SIG-M5 (cell line): Measurements from ENCODE around the gene SLC23A3.
A peak's percentile ranks its signal among the peaks of the same experiment; 100 is the strongest.

Experiments used
- DNase-seq: peaks from one replicate; lab custom pipeline; 2025; lab: John Stamatoyannopoulos, UW

Gene SLC23A3

GRCh38 chr2:219142329-219142728 is 27.5 kb downstream of the SLC23A3 start:
- no peak for DNase-seq

DNA sequence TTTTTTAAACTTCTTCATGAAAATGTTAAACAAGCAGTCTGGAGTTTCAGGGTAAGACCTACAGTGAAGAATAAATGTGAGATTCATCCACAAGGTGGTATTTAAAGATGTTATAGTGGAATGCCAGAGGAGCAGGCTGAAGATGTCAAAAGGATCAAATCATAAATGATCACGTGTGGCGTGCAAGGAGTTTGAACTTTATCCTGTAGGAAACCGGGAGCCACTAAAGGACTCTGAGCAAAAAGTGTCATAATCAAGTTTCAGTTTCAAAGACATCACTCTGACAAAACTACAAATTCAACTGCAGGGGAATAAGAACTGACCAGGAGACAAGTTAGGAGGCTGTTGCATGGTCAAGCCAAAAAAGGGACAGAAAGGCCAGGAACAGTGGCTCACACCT is 29.1 kb downstream of the SLC23A3 start:
- DNase-seq, result no peak

- DNase-seq, result peak; percentile 87
Observed at GRCh38 chr2:219133976-219134375, 35.9 kb downstream of the SLC23A3 start.

GRCh38 chr2:219131744-219132143 is 38.1 kb downstream of the SLC23A3 start:
- no peak for DNase-seq

DNA sequence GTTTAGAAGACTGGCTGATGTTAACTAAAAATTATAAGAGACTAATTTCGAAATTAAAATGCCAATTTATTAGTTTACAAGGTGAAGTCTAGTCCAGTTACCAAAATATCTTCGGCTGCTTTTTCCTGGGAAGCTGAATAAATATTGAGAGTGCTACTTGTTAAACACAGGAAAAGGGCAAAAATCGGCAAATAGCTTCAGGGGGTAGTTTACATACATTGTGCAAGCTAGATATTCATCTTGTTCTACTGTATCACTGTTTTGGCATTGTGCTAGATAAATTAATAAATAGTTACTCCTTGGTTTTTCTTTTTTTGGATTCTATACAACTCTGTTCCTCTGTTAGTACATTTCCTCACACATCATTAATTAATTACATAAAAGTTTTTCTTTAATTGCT is 38.5 kb downstream of the SLC23A3 start:
- DNase-seq, result no peak

DNA sequence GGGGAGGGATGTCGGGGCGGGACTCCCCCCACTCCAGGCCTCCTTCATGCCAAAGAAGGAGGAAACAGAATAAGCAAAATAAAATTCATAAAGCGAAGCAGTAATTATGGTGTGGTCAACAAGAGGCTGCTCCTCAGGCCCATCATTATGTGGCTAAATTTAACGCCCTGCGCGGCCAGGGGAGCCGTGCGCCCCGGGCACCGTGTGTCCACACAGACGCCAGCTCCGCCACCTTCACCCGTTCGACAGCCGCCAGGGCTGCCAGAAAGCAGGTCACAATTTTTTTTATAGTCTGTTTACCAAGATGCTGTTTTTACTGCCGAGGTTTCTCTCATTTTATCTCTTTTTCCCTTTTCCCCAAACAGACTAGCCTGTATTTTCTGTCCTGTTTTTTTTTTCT is 40.2 kb downstream of the SLC23A3 start:
- no peak for DNase-seq

GRCh38 chr2:219128396-219128795 is 41.4 kb downstream of the SLC23A3 start:
- no peak for DNase-seq

DNA sequence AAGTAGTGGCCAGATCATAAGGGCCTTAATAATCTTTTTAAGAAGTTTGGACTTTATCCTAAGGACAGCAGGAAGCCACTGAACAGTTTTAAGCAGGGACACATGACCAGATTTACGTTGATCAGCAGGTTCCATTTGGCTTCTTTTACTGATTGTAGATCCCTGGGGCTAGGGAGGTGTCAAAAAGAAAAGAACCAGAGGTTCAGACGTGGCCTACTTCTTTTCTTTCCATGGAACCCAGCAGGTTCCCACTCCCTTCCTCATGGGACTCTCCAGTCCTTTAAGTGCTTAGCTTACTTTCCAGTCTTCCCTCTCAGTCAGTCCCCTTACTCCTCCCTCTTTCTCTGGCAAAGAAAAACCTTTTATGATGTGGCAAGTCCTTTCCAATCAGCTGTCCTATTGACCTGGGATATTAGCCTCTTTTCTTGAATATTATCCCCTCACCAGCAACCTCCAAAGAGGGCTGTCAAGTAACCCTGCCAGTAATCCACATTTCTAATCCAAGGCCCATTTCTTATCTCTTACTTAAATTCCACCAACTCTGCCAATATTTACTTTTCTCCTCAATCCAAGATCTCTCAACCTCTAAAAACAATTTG is 42.7 kb downstream of the SLC23A3 start:
- no peak for DNase-seq

DNA sequence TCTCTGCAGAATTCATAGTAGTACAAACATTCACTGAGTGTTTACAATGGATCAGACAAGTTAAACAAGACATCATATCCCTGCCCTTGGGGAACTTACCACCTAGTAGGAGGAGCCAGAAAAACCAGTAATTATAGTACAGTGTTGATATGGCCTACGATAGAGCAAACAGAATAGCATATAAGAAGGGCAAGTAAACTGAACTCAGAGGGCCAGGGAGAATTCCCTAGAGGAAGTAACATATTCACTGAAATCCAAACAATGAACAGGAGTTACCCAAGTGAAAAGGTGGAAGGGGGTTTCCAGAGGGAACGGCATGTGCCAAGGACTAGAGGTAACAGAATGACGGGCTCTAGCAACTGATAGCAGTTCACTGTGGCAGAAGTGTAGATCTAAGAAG is 43.3 kb downstream of the SLC23A3 start:
- no peak for DNase-seq

DNA sequence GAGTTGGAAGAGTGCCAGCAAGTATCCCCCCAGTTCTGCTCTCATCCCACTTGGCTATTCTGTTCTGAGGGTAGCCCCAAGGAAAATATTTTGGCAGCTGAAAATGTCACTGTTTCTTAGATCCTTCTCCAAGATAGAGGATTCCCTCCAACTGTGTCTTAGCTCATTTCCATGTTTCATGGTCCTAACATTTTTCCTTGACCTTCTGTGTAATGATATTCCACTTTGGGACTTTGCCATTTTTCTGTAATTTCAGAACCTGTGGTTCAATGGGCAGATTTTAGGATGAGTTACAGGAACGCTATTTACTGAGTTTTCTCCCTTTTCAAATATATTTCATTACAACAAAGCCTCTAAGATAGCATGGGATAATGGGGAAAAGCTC is 44.0 kb downstream of the SLC23A3 start:
- no peak for DNase-seq

DNA sequence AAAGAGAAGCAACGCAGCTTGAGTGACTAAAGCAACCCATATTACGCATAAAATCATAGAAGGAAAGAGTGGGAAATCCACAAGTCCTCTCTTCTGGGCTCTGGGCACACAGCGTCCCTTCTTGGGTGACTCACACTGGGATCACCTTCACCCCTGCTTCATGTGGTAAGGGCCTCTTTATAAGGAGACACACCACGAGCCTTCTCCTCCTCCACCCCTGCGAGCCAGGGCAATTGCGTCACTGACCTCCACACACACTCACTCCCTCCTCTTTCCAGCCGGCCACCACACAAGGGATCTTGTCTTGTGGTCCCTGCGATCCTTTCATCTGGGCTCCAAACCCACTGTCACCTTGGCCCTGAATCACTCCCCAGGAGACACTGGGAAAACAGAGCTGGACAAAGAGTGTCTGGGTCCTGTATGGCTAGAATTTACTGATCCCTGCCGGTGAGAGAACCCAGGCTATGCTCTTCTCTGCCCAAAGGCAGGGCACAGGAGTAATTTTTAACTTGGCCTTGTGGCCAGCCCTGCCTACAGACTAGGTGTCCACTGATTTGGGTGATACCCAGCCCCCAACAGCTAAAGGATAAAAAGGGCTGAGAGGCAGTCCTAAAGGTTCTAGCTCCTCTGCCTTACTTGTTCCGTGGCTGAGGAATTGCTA is 44.5 kb downstream of the SLC23A3 start:
- DNase-seq, result no peak

DNA sequence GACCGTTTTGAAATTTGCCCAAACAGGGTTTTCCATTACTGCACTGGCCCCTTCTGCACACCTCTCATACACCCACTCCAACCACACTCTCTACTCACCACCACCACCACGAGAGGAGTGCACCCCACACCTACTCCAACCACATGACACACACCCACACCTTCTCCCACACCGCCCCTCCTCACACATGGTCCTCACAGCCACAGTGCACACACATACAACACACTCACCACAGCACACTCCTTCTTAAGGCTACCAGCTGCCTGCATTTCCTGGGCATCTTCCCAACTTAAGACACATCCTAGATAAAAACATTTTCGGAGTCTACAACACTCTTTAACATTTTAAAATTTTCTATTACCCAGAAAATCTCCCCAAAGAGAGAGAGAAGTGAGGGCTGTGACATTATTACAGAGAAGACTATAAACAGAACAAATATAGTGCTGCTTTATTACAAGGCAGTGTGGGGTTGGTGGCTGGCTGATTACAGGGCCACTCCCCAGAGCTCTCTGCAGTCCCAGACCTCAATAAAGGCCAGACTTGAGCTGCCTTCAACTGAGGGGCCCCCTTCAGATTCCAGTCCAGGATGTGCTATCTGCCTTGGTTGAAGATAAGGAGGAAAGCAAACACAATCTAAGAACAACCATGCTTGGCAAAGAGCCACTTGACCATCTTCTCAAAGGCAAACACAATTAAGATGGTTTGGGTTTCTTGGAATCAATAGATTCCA is 45.3 kb downstream of the SLC23A3 start:
- DNase-seq, result no peak

GRCh38 chr2:219123356-219124135 is 46.3 kb downstream of the SLC23A3 start:
- DNase-seq, result no peak

DNA sequence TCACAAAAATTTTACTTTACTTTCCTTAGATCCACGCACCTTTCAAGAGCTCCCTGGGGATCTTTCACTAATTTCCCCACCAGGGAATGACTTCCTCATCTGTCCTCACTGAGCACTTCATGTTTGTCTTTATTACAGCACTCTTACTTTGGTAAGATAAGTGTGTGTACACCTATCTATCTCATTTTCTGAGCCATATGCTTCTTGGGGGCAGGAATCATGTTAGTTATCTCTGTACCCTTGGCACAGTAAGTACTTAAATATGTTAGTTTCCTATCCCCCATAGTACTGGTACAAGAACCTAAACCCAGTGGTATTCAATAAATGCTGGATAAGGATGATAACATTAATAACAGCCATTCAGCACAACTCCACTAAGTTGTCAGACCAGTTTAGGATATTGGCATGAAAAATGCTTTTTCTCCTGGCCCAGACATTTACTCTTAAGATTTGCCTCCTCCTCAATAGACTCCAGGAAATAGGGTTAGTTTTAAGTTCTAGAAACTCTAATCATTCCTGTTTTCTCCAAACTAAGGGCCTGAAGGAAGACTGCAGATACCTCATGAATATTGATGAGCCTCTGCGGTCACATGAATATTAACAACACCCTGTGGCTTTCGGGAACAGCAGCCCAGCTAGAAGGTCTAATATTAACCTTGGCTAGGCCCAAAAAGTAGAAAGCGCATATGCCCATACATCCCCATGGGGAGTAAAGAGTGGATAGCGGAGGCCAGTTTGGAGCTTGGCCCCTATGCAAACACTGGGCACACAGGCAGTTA is 47.4 kb downstream of the SLC23A3 start:
- no peak for DNase-seq

DNA sequence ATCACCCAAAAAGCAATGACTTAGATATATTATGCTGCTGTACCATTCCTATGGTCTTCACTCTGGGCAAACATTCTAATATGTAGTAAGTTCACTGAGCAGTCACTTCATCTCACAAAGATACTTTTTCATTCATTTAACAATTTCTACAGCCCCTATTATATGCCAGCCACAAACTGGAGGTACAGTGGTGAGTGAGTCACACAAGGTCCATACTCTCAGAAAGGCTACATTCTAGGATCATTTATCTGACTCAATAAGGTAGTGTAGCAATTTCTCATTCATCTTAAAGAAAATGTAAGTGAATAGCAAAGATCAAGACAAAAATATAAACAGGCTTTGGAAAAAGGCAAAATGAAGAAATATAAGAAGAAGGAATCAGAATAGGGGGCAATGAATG is 49.7 kb downstream of the SLC23A3 start:
- no peak for DNase-seq

- no peak for DNase-seq
Observed at GRCh38 chr2:219119422-219120043, 50.3 kb downstream of the SLC23A3 start.

DNA sequence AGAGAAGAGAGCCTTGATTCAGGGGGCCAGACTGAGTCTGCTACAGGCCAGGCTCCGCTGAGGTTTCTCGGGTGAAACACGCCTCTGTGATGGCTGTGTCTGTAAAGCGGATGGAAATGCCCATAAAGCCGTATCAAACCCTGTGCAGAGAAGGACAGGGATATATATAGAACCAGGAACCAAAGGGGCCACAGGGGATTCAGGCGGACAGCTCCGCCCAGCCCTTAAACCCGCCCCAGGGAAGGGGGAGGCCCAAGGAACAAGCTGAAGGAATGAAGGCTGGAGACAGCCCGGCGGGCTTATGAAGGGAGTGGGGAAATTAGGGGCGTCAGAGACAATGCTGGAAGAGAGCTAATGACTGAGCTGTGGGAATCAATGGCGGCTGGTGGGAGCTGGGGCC is 51.3 kb downstream of the SLC23A3 start:
- no peak for DNase-seq

DNA sequence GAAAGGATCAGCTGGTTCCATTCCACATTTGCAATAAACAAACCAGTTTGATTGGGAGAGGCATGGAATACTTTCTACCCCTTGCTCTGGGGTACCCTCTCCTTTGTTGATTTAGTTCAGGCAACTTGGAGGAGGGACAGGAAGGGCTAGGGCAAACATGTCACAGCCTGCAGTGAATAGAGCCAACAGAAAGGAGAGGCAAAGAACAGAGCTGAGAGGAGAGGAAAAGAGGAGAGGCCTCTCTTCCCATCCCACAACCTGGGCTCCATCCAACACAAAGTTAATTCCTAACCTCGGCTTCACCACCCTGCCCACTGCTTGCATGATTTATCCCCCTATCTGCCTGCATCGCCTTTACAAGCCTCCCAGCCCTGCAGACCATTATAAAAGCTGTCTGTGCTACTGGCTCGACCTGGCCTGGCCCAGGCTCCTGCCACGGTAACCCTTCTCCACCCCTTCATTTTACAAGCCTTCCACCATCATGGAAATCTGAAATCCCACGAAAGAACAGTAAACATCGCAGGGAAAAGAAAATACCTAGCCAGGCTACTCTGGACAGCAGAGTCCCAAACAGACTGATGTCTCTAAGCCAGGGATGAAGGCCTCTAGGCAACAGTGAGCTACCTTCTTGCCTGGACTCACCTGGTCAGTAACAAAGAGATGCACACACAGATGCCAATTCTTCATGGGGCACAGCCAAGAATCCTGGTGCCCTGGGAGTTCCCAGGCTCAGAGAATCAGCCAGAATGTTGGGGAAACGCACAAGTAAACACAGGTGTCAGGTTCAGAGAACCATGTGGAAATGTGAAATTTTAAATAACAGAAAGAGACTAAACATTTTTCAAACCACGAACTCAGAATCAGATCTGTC is 52.8 kb downstream of the SLC23A3 start:
- no peak for DNase-seq

DNA sequence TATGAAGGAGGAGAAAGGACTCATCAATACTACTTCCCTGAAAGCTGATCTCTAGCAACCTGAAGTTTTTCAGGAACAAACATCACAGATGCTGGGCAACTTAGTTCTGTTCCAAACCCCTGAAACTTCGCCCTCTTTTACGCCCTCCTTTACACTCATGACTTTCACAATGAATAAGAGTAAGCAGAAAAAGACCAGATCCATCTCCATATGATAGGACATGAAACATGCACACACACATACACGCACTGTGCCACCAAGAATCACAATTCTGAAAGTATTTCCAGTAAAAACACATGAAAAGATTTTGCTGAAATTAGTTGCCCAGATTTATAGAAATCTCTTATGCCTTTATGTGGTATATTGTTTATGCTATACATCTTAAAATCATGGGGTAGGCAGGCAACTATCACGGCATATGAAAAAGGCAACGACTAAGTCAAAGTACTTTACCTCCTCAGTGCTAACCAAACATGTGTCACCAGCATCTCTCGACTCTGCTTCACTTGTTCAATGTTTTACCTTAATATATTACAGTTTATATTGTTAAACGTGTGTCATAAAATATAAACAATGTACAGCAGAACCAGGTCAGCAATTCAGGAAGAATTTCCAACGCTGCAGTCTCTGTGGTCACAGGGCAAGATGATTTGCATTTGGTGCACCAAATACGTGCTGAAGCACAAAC is 57.0 kb downstream of the SLC23A3 start:
- DNase-seq, result no peak

DNA sequence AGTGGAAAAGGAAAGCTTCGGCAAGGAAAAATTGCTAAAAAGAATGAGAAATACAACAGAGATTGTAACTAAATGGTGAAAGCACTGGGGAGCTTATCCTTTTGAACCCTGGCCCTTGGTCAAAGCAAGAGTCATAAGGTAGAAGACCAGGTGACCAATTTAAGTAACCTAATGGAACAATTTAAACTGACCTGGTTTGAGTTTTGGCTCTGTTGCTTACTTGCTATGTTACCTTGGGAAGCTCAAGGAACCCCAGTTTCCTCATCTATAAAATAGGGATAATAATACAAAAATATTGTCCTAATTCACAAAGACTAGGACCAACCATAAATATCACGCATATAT is 57.8 kb downstream of the SLC23A3 start:
- DNase-seq, result no peak
